GM12891 (cell line): Measurements from ENCODE around the gene SLC16A11.

Source experiments
- PAX5 ChIP-seq: IDR thresholded peaks from 2 replicates; pipeline ENCODE4 v1.6.1; 2011; ENCODE audit warnings: low read length, moderate library complexity, mild to moderate bottlenecking; ENCODE audit not compliant: insufficient read depth, severe bottlenecking
- POLR2A ChIP-seq: IDR thresholded peaks from 2 replicates; pipeline ENCODE4 v1.6.1; 2011; ENCODE audit warnings: low read depth, low read length, control low read depth
- POLR2AphosphoS5 ChIP-seq: IDR thresholded peaks from 2 replicates; pipeline ENCODE4 v1.6.1; 2011; ENCODE audit warnings: low read depth, low read length, control low read depth
- POU2F2 ChIP-seq: IDR thresholded peaks from 2 replicates; pipeline ENCODE4 v1.6.1; 2011; ENCODE audit warnings: low read depth, mild to moderate bottlenecking, control low read depth, low read length, moderate library complexity
- SPI1 ChIP-seq: IDR thresholded peaks from 2 replicates; pipeline ENCODE4 v1.6.1; 2011; ENCODE audit warnings: low read depth, low read length, control low read depth
- TAF1 ChIP-seq: IDR thresholded peaks from 2 replicates; pipeline ENCODE4 v1.6.1; 2011; ENCODE audit warnings: low read depth, low read length, control low read depth

DNA sequence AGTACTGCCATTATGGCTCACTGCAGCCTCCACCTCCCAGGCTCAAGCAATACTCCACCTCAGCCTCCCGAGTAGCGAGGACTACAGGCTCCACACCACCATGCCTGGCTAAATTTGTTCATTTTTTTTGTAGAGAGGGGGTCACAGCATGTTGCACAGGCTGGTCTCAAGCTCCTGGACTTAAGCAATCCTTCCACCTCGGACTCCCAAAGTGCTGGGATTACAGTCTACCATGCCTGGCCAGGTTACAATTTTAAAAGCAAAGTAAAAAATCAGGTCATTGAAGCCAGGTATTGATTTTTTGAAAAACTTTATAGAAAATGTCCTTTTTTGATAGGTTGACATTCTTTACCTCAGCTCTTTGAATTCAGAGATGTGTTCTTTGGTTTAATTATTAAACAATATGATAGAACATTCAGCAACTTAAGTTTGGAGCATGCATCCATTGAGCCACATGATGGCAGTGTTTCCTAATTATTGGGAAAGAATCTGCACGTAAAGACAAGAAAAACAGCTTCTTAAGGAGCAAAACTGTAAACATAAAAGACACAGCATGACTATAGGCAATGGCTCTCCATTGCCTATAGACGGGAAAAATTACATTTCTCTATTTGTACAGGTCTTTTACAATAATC lies 1.7 kb upstream of the SLC16A11 start:
- TF ChIP-seq POLR2A: no peak
- TF ChIP-seq POLR2AphosphoS5: no peak
- TF ChIP-seq TAF1: no peak
- TF ChIP-seq POU2F2: no peak
- no peak for TF ChIP-seq SPI1
- no peak for TF ChIP-seq PAX5
